ENCODE data around the gene PRRT1.

Gene PRRT1

DNA sequence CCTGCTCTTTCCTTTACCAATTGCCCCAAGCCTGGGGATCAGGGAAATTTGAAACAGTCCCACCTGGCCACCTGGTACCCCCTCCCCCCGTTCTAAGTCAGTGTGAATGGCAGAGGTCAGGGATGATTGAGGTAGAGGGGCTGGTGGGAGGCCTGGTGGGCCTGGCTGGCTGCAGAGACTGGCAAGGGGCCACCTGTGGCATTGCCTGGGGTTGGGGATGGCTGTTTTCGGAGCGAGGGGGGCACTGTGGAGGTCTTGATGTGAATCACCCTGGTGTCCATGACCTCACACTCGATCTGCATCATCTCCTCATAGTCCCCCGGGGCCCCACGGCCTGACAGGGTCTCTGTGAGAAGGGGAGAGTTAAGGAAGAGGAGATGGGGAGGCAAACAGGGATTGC, 36.1 kb downstream of the PRRT1 start:
- no peak overlapping the region for H2BK12ac ChIP-seq (ENCODE audit: low read length)
- DNase-seq, result no peak
- no peak overlapping the region for H3K4me2 ChIP-seq (ENCODE audit: low read length)
- H3K9me3 ChIP-seq (ENCODE audit: insufficient read depth, low read depth, low read length), result peaks cover under 1% of the 10 kb centered on the region
- no peak overlapping the region for H3K4me3 ChIP-seq (ENCODE audit: low read depth, low read length)
- H3K79me1 ChIP-seq (ENCODE audit: low read length), result no peaks in the 10 kb centered on the region
- H3K27ac ChIP-seq (ENCODE audit: low read depth, low read length), result no peak overlapping the region
- H3K18ac ChIP-seq (ENCODE audit: low read length), result no peak overlapping the region
- no peak overlapping the region for H3K4ac ChIP-seq (ENCODE audit: low read depth, low read length)
- H3K23ac ChIP-seq (ENCODE audit: low read length), result no peak overlapping the region
- H3K14ac ChIP-seq (ENCODE audit: low read length), result no peak overlapping the region
- H3K79me2 ChIP-seq (ENCODE audit: control insufficient read depth, insufficient read depth, low read length, poor library complexity), result no peaks in the 10 kb centered on the region
- no peak overlapping the region for H2AK5ac ChIP-seq (ENCODE audit: low read length)
- H3K27me3 ChIP-seq (ENCODE audit: insufficient read depth, low read length), result no peaks in the 10 kb centered on the region
- H3K9ac ChIP-seq (ENCODE audit: low read length), result no peak overlapping the region
- H2AFZ ChIP-seq (ENCODE audit: insufficient read depth, low read length, poor library complexity), result no peak overlapping the region
- no peak overlapping the region for H2BK5ac ChIP-seq (ENCODE audit: low read depth, low read length, poor library complexity)
- H2BK120ac ChIP-seq (ENCODE audit: insufficient read depth, low read length, poor library complexity), result no peak overlapping the region
- no peak overlapping the region for H4K12ac ChIP-seq (ENCODE audit: low read depth, low read length)
- no peak overlapping the region for H4K8ac ChIP-seq (ENCODE audit: low read depth, low read length)
- WGBS (ENCODE audit: extremely low coverage, insufficient coverage, insufficient read length), result no CpG with 5 or more reads among the region's 6 CpGs
- no peak overlapping the region for H4K91ac ChIP-seq (ENCODE audit: low read depth, low read length)
- H3K4me1 ChIP-seq (ENCODE audit: control insufficient read depth in 1 of 2, insufficient read depth in 2 of 2, low read length in 2 of 2), result peaks cover 4 to 7% of the 10 kb centered on the region in 2 experiments
- peaks cover 40 to 41% of the 10 kb centered on the region in 2 experiments for H3K36me3 ChIP-seq (ENCODE audit: control insufficient read depth in 1 of 2, insufficient read depth in 2 of 2, low read length in 2 of 2)

DNA sequence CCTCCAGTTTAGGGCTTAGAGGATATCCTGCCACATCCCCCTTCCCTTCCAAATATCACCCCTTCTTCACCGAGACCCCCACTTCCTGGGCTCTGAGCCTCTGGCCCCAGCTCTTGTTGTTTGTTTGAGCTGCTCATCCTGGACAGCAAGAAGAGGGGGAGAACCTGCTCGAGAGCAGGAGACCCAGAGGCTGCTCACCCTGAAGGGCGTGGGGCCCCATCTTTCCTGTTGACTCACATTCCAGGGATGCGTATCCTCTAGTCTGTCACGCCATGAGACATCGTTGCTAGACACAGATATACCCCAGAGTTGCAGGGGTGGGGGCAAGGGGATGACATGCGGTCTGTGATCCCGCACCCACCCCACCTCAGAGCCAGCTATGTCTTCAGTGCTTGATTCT, 36.9 kb downstream of the PRRT1 start:
- Histone ChIP-seq H3K9ac (ENCODE audit: low read length) (no peak overlapping the region), H3K4me2 (ENCODE audit: low read length) (no peak overlapping the region), H2BK120ac (ENCODE audit: insufficient read depth, low read length, poor library complexity) (no peak overlapping the region), H3K9me3 (ENCODE audit: insufficient read depth, low read depth, low read length) (peaks cover 2% of the 10 kb centered on the region), H4K8ac (ENCODE audit: low read depth, low read length) (no peak overlapping the region), H4K12ac (ENCODE audit: low read depth, low read length) (no peak overlapping the region), H3K79me2 (ENCODE audit: control insufficient read depth, insufficient read depth, low read length, poor library complexity) (no peaks in the 10 kb centered on the region), H3K18ac (ENCODE audit: low read length) (no peak overlapping the region), H2BK12ac (ENCODE audit: low read length) (no peak overlapping the region), H2BK5ac (ENCODE audit: low read depth, low read length, poor library complexity) (no peak overlapping the region), H3K79me1 (ENCODE audit: low read length) (no peaks in the 10 kb centered on the region), H3K4me3 (ENCODE audit: low read depth, low read length) (no peak overlapping the region), H2AK5ac (ENCODE audit: low read length) (no peak overlapping the region), H3K14ac (ENCODE audit: low read length) (no peak overlapping the region), H3K36me3 (ENCODE audit: control insufficient read depth in 1 of 2, insufficient read depth in 2 of 2, low read length in 2 of 2) (peaks cover 36 to 38% of the 10 kb centered on the region in 2 experiments), H3K27ac (ENCODE audit: low read depth, low read length) (no peak overlapping the region), H3K4ac (ENCODE audit: low read depth, low read length) (no peak overlapping the region), H2AFZ (ENCODE audit: insufficient read depth, low read length, poor library complexity) (no peak overlapping the region), H4K91ac (ENCODE audit: low read depth, low read length) (no peak overlapping the region), H3K23ac (ENCODE audit: low read length) (no peak overlapping the region), H3K4me1 (ENCODE audit: control insufficient read depth in 1 of 2, insufficient read depth in 2 of 2, low read length in 2 of 2) (peaks cover 4 to 7% of the 10 kb centered on the region in 2 experiments), H3K27me3 (ENCODE audit: insufficient read depth, low read length) (no peaks in the 10 kb centered on the region)
- WGBS (ENCODE audit: extremely low coverage, insufficient coverage, insufficient read length), result no CpG with 5 or more reads among the region's 8 CpGs
- DNase-seq, result no peak

DNA sequence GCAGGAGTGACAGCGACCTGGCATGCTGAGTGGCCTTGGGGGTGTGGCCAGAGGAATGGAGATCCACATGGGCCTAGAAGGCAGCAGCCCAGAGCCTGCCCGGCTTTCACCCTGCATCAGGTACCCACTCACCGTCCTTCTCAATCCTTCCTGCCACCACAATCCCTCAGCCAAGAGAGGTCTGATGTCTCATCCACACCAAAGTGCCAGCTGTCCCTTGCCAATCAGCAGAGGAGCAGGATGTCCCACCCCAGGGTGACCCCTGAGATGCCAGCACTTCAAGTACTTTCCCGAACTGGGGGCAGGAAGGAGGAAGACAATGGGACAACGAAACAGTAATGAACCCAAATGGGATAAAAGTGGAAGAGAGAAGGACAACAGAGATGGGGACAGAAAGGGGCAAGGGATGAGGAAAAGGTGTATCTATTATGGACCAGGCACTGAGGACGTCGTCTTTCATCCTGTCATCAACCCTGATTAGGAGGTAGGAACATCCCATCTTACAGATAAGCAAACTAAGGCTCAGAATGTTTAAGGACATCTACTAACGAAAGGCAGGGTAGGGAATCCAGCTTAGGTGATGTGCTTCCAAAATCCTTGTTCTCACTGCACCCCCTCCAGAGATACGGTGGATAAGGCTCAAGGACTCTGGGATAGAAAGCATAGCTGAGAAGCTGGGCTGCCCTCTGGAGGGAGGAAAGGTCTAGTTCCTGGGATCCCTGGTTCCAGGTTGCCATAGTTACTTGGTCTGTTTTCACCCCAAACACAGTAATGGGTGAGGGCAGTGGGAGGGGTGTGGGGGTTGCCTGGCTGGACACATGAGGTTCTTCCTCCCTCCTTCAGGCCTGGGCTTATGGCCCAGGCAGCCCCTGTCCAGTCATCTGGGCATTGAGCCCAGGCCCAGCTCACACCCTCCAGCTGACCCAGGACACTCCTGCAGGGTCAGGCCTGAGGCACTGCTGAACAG, 38.1 kb downstream of the PRRT1 start:
- peaks cover 34% of the 10 kb centered on the region in 2 experiments for H3K36me3 ChIP-seq (ENCODE audit: control insufficient read depth in 1 of 2, insufficient read depth in 2 of 2, low read length in 2 of 2)
- no peak overlapping the region for H4K12ac ChIP-seq (ENCODE audit: low read depth, low read length)
- H2BK5ac ChIP-seq (ENCODE audit: low read depth, low read length, poor library complexity), result no peak overlapping the region
- H3K9me3 ChIP-seq (ENCODE audit: insufficient read depth, low read depth, low read length), result peaks cover 2% of the 10 kb centered on the region
- no peak overlapping the region for H4K91ac ChIP-seq (ENCODE audit: low read depth, low read length)
- no peak overlapping the region for H3K4me3 ChIP-seq (ENCODE audit: low read depth, low read length)
- no CpG with 5 or more reads among the region's 9 CpGs for WGBS (ENCODE audit: extremely low coverage, insufficient coverage, insufficient read length)
- H3K4me1 ChIP-seq (ENCODE audit: control insufficient read depth in 1 of 2, insufficient read depth in 2 of 2, low read length in 2 of 2), result peaks cover 4 to 7% of the 10 kb centered on the region in 2 experiments
- no peak overlapping the region for H3K18ac ChIP-seq (ENCODE audit: low read length)
- no peak overlapping the region for H2AK5ac ChIP-seq (ENCODE audit: low read length)
- H3K79me2 ChIP-seq (ENCODE audit: control insufficient read depth, insufficient read depth, low read length, poor library complexity), result no peaks in the 10 kb centered on the region
- no peaks in the 10 kb centered on the region for H3K27me3 ChIP-seq (ENCODE audit: insufficient read depth, low read length)
- no peak overlapping the region for H2AFZ ChIP-seq (ENCODE audit: insufficient read depth, low read length, poor library complexity)
- no peak overlapping the region for H2BK12ac ChIP-seq (ENCODE audit: low read length)
- H3K79me1 ChIP-seq (ENCODE audit: low read length), result no peaks in the 10 kb centered on the region
- H3K9ac ChIP-seq (ENCODE audit: low read length), result no peak overlapping the region
- no peak overlapping the region for H3K14ac ChIP-seq (ENCODE audit: low read length)
- H4K8ac ChIP-seq (ENCODE audit: low read depth, low read length), result no peak overlapping the region
- no peak overlapping the region for H3K23ac ChIP-seq (ENCODE audit: low read length)
- H3K4ac ChIP-seq (ENCODE audit: low read depth, low read length), result no peak overlapping the region
- H3K4me2 ChIP-seq (ENCODE audit: low read length), result no peak overlapping the region
- no peak overlapping the region for H2BK120ac ChIP-seq (ENCODE audit: insufficient read depth, low read length, poor library complexity)
- no peak overlapping the region for H3K27ac ChIP-seq (ENCODE audit: low read depth, low read length)
- peak; percentile 40 to 54 for DNase-seq

DNA sequence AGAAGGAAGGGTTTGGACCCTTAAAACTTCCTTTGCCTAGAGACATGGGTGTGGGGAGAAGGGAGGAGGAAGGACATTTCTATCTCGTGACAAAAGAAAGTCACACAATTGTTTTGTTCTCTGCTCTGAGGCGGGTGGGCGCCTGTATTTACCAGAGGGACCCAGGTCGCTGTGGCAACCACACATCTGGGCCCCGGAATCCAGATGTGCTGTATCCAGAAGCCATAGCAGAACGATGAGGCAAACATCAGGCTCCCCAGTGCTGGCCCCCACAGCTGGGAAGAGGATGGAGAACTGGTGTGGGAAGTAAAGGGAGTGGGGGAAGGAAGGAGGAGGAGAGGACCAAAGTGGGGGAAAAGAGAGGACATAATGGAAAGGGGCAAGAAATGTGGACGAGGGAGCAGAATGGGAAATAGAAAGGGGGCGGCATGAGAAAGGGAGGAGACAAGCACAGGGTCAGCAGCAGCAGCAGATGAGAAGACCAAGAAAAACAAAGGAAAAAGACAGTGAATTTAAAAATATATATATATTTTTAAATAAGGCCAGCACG, 39.2 kb downstream of the PRRT1 start:
- H3K79me2 ChIP-seq (ENCODE audit: control insufficient read depth, insufficient read depth, low read length, poor library complexity), result no peaks in the 10 kb centered on the region
- H2BK12ac ChIP-seq (ENCODE audit: low read length), result no peak overlapping the region
- H3K23ac ChIP-seq (ENCODE audit: low read length), result no peak overlapping the region
- H3K4me3 ChIP-seq (ENCODE audit: low read depth, low read length), result no peak overlapping the region
- H2AK5ac ChIP-seq (ENCODE audit: low read length), result no peak overlapping the region
- WGBS (ENCODE audit: extremely low coverage, insufficient coverage, insufficient read length), result no CpG with 5 or more reads among the region's 9 CpGs
- no peak overlapping the region for H3K4ac ChIP-seq (ENCODE audit: low read depth, low read length)
- peaks cover 2% of the 10 kb centered on the region for H3K9me3 ChIP-seq (ENCODE audit: insufficient read depth, low read depth, low read length)
- H4K8ac ChIP-seq (ENCODE audit: low read depth, low read length), result no peak overlapping the region
- no peaks in the 10 kb centered on the region for H3K79me1 ChIP-seq (ENCODE audit: low read length)
- H3K18ac ChIP-seq (ENCODE audit: low read length), result no peak overlapping the region
- no peak overlapping the region for H4K91ac ChIP-seq (ENCODE audit: low read depth, low read length)
- no peak overlapping the region for H3K9ac ChIP-seq (ENCODE audit: low read length)
- no peak overlapping the region for H3K14ac ChIP-seq (ENCODE audit: low read length)
- H3K27me3 ChIP-seq (ENCODE audit: insufficient read depth, low read length), result no peaks in the 10 kb centered on the region
- no peak overlapping the region for H3K27ac ChIP-seq (ENCODE audit: low read depth, low read length)
- H3K36me3 ChIP-seq (ENCODE audit: control insufficient read depth in 1 of 2, insufficient read depth in 2 of 2, low read length in 2 of 2), result peaks cover 25 to 27% of the 10 kb centered on the region in 2 experiments
- H4K12ac ChIP-seq (ENCODE audit: low read depth, low read length), result no peak overlapping the region
- H2BK120ac ChIP-seq (ENCODE audit: insufficient read depth, low read length, poor library complexity), result no peak overlapping the region
- no peak overlapping the region for H2AFZ ChIP-seq (ENCODE audit: insufficient read depth, low read length, poor library complexity)
- no peak overlapping the region for H3K4me2 ChIP-seq (ENCODE audit: low read length)
- H2BK5ac ChIP-seq (ENCODE audit: low read depth, low read length, poor library complexity), result no peak overlapping the region
- peaks cover 4 to 7% of the 10 kb centered on the region in 2 experiments for H3K4me1 ChIP-seq (ENCODE audit: control insufficient read depth in 1 of 2, insufficient read depth in 2 of 2, low read length in 2 of 2)
- no peak for DNase-seq

All from trophoblast cell (in vitro differentiated cells and primary cell).